ENCODE data around the gene VAV2.
A peak's percentile ranks its signal among the peaks of the same experiment; 100 is the strongest.
"Not testable (repeated sequence)": the region's sequence is repeated elsewhere in the genome, so short reads cannot be mapped to it uniquely, and the experiment has no call there.

Gene VAV2

DNA sequence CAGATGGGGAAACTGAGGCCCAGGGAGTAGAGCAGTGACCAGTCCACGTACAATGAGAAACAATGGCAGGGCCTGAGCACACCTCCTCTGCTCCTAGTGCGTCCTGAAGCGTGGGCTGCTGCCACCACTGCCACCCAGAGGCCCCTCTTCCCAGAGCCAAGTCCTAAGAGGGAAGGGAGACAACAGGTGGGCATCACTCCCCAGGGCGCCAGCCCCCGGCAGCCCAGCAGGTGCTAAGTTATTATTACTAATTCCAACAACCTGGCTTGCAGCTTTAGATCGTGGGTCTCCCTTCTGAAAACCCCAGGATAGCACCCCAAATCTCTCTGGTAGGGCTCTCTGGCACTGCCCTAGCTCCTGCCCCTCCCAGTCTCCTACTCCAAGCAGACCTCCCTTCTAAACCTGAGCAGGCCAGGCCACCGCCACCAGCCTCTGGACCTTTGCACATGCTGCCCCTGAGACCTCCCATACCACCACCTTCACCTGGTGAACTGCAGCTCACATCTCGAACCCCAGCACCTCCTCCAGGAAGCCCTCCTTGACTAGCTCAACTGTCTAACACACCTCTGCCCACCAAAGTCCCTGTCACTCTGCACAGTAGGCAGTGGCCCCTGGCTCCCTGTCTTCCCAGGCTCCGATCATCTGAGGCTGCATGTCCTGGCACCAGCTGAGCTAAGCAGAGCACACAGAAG is 65.8 kb downstream of the VAV2 start:
- peak overlapping the region; percentile 59 for H3K27ac Mint-ChIP-seq
- H3K9me3 Mint-ChIP-seq = no peaks in the 10 kb centered on the region
- H3K4me3 Mint-ChIP-seq = no peak overlapping the region
- peaks cover 9% of the 10 kb centered on the region for H3K4me1 Mint-ChIP-seq
- ATAC-seq (no peak), DNase-seq (ENCODE audit: low spot score in 2 of 2) (no peak)
- H3K36me3 Mint-ChIP-seq = no peaks in the 10 kb centered on the region

DNA sequence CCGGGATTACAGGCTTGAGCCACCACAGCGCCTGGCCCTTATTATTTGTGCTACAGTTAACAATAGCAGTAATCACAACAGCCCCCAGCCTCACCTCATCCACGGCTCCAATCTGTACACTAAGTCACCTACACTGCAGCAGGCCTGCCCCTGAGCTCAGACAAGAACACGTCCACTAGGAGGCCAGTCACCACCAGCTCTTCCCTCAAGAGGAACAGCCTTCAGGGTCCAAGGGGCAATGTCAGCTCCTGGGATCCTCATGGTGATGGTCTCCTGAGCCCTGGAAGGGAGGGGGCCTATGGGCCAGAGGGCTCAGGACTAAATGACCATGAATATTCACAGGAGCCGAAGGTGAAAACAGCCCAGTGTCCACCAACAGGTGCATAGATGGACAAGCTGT is 67.7 kb downstream of the VAV2 start:
- H3K4me1 Mint-ChIP-seq = peaks cover 9% of the 10 kb centered on the region
- ATAC-seq (no peak), DNase-seq (ENCODE audit: low spot score in 2 of 2) (no peak)
- H3K36me3 Mint-ChIP-seq = no peaks in the 10 kb centered on the region
- H3K9me3 Mint-ChIP-seq = no peaks in the 10 kb centered on the region
- H3K4me3 Mint-ChIP-seq = no peak overlapping the region
- no peak overlapping the region for H3K27ac Mint-ChIP-seq

DNA sequence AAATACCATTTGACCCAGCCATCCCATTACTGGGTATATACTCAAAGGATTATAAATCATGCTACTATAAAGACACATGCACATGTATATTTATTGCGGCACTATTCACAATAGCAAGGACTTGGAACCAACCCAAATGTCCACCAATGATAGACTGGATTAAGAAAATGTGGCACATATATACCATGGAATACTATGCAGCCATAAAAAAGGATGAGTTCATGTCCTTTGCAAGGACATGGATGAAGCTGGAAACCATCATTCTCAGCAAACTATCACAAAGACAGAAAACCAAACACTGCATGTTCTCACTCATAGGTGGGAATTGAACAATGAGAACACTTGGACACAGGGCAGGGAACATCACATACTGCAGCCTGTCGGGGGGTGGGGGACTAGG is 68.5 kb downstream of the VAV2 start:
- H3K27ac Mint-ChIP-seq; H3K4me3 Mint-ChIP-seq; ATAC-seq; H3K36me3 Mint-ChIP-seq; DNase-seq (ENCODE audit: low spot score in 2 of 2); H3K9me3 Mint-ChIP-seq: not testable (repeated sequence)
- H3K4me1 Mint-ChIP-seq = peaks cover 14% of the 10 kb centered on the region

DNA sequence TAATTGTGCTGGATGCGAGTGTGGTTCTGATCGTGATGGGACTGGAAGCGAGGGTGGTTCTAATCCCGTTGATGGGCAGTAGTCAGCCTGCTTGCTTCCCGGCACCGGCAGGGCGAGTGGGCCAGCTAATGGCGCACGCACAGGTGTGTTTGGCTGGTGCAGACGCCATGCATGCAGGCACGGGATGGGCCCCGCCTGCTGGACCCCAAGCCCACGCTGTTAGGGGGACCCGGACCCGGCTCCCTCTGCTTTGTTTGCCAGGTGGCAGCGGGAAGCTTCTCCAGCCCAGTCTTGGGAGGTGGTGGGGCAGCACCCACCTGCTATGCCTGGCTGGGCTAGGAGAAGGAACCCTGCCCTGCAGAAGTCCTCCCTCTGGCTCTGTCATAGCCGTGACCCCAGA is 70.3 kb downstream of the VAV2 start:
- no peak overlapping the region for H3K4me3 Mint-ChIP-seq
- no peak for ATAC-seq
- H3K9me3 Mint-ChIP-seq = no peaks in the 10 kb centered on the region
- H3K27ac Mint-ChIP-seq = no peak overlapping the region
- no peaks in the 10 kb centered on the region for H3K36me3 Mint-ChIP-seq
- no peak for DNase-seq (ENCODE audit: low spot score in 2 of 2)
- peaks cover 11% of the 10 kb centered on the region for H3K4me1 Mint-ChIP-seq

DNA sequence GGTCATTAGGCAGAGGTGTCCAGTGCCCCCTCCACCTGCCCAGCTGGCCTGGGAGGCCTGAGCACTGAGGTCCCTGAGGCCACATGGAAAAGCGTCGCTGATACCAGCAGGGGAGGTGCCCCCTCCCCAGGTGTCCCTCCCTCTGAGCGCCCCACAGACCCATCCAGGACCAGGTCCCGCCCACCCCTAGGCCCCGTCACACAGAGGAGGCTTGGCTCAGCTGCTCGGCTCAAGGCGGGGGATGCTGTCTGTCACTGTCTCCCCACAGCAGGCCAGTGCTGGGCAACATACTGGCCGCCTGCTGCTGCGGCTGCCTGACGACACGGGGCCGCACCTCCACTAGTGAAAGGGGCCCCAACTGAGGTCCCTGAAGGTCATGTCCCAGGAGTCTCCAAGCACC is 71.7 kb downstream of the VAV2 start:
- Mint-ChIP-seq H3K4me1 (peaks cover 12% of the 10 kb centered on the region), H3K27ac (no peak overlapping the region), H3K36me3 (no peaks in the 10 kb centered on the region), H3K9me3 (no peaks in the 10 kb centered on the region), H3K4me3 (no peak overlapping the region)
- ATAC-seq (no peak), DNase-seq (ENCODE audit: low spot score in 2 of 2) (no peak)

DNA sequence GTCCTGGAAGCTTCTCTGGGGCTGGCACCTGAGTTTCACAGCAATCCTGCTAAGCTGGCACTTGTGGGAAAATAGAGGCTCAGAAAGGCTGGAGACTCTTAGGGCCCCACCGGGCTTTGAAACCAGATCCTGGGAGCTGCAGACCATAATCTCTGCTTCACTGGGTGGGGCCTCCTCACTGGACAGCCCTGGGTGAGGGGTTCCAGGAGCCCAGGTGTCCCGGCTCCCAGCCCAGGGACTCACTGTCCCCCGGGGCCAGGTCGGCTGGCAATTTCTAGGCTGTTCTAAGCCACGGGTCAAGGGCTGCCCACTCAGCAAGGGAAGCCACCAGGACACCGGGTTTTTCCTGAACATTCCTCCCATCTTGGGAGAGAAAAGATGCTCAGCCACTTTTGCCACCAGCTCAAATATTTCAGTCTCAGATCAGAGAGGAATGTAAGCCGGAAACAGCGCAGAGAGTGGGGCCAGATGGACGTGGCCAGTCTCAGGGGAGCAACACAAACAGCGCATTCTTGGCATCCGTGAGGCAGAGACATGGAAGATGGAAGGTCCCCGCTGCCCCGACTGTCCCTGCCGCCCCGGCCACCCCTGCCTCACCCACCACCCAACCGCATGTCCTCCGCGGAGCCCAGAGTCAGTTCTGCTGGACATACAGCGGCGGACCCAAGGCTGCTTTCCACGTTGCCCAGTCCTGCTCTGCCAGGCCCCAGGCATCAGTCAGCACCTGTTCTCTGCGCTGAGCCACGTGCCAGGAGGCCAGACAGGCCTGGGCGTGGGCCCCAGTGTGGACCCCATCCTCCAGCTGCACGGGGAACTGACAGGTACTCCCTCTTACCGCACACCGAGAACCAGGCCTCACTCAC is 72.6 kb downstream of the VAV2 start:
- no peak overlapping the region for H3K27ac Mint-ChIP-seq
- ATAC-seq = no peak
- no peaks in the 10 kb centered on the region for H3K9me3 Mint-ChIP-seq
- no peaks in the 10 kb centered on the region for H3K36me3 Mint-ChIP-seq
- no peak for DNase-seq (ENCODE audit: low spot score in 2 of 2)
- peaks cover 13% of the 10 kb centered on the region for H3K4me1 Mint-ChIP-seq
- H3K4me3 Mint-ChIP-seq = no peak overlapping the region

DNA sequence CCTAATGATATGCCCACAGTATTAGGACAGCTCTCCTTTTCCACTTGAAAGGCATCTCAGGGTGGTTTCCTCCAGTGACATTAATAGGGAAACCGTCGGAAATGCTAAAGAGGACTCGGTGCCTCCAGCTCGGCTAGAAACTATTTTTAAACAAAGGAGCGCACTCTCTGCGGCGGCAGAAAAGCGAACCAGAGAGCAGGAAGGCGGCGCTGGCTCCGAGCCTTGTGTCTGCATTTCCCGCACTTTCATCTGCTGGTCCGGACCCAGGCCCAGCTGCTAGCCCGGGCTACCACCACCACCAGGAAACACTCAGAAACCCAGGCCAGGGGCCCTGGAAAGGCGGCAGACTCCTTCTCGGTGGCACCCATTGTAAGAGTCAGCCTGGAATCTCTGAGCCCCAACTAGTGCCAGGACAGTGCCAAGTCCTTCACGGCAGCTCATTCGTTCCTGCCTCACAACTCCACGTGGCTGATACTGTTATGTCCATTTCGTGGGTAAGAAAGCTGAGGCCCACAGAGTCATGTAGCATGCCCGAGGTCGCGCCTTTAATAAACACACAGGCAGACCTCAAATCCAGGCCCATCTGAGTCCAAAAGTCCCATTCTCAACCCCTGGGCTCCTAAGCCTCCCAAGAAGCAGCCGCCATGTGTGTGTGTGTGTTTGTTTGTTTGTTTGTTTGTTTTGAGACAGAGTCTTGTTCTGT is 73.9 kb downstream of the VAV2 start:
- no peak for DNase-seq (ENCODE audit: low spot score in 2 of 2)
- no peak for ATAC-seq
- Mint-ChIP-seq H3K4me1 (peaks cover 13% of the 10 kb centered on the region), H3K36me3 (no peaks in the 10 kb centered on the region), H3K27ac (no peak overlapping the region), H3K9me3 (no peaks in the 10 kb centered on the region), H3K4me3 (no peak overlapping the region)

DNA sequence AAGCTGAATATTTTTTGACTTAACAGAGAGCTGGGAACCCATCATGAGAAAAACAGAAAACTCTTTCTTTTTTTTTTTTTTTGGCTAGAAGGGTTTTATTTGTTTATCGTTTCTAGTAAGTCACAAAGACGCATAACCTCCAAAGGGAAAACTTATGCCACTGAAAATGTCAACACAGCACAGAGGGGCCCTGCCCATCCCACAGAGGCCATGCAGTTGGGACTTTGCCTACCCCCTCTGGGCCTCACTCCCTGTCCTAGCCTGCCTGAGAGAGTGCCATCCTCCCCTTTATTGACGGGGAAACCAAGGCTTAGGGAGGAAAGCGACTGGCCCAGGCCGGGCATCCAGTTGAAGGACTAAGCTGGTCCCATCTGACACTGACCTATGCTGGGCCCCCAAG is 74.7 kb downstream of the VAV2 start:
- peaks cover 13% of the 10 kb centered on the region for H3K4me1 Mint-ChIP-seq
- ATAC-seq = no peak
- no peaks in the 10 kb centered on the region for H3K36me3 Mint-ChIP-seq
- DNase-seq (ENCODE audit: low spot score in 2 of 2) = no peak
- no peak overlapping the region for H3K4me3 Mint-ChIP-seq
- H3K27ac Mint-ChIP-seq = no peak overlapping the region
- H3K9me3 Mint-ChIP-seq = no peaks in the 10 kb centered on the region

DNA sequence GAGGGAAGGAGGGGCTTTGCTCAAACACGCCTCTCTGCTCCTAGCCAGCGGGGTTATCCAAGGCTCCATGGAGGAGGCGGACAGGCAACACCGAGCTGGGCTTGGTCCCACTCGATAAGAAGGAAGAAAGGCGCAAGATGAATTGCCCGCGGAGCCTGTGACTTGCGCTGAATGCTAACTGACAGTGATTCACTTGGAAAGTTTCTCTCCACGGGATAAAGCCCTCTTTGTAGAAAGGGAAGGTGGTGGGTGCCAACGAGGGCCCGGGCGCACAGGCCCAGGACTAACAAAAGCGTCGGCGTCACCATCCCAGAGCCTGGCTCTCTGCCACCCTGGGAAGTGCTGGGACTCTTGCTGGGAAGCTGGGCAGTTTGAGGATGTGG is 76.0 kb downstream of the VAV2 start:
- H3K27ac Mint-ChIP-seq = no peak overlapping the region
- H3K4me1 Mint-ChIP-seq = peaks cover 13% of the 10 kb centered on the region
- H3K4me3 Mint-ChIP-seq = no peak overlapping the region
- H3K36me3 Mint-ChIP-seq = no peaks in the 10 kb centered on the region
- DNase-seq (ENCODE audit: low spot score in 2 of 2) (no peak), ATAC-seq (no peak)
- H3K9me3 Mint-ChIP-seq = no peaks in the 10 kb centered on the region

DNA sequence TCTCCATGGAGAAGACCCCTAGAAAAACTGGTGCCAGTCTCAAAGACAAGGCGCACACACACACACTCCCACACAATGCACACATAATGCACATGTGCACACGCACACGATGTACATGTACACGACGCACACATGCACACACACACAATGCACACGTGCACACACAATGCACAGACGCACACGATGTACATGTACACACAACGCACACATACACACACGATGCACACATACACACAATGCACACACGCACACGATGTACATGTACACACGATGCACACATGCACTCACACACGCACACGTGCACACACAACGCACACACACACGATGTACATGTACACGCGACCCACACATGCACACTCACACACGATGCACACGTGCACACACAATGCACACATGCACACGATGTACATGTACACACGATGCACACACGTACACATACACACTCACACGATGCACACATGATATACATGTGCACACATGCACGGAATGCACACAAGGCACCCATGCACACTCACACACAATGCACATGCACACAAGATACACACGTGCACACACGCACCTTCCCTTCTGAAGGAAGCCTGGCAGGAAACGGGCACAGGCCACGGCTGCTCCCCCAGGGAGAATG is 76.5 kb downstream of the VAV2 start:
- peaks cover 13% of the 10 kb centered on the region for H3K4me1 Mint-ChIP-seq
- H3K9me3 Mint-ChIP-seq = no peaks in the 10 kb centered on the region
- H3K27ac Mint-ChIP-seq = no peak overlapping the region
- DNase-seq (ENCODE audit: low spot score in 2 of 2) (no peak), ATAC-seq (no peak)
- H3K4me3 Mint-ChIP-seq = no peak overlapping the region
- H3K36me3 Mint-ChIP-seq = no peaks in the 10 kb centered on the region

DNA sequence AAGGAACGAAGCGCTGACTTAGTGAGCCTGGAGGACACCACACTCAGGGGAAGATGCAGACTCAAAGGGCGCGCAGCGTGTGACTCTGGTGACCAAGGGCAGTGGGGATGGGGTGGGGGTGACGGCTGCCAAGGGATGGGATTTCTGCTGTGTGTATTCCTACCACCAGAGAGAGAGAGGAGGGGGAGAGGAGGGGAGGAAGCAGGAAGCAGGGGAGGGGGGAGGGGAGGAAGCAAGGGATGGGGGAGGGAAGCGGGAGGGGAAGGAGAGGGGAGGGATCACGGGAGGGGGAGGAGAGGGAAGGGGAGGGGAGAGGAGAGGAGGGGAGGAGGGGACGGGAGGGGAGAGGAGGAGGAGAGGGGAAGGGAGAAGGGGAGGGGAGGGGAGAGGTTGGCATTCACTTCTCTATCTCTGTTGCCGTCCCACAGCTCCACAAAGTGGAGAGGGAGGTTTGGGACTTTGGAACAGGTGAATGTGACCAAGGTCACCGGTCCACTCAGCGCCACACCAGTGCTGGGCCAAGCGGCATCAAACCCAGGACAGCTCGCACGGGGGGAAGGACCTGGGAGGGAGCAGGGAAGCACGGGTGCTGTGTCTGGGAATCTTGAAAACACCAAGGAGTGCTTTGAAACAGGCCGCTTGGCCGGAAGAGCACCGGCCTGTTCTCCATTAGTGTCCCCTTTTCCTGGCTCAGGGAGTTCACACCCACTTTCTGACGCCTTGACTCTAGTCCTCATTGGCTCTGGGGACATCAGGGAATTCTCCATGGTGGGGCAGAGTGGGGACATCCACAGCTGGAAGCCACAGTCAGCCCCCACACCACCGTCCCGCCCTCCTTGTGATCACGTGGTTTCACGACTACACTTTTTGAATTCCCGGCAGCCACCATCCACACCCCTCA is 77.4 kb downstream of the VAV2 start:
- DNase-seq (ENCODE audit: low spot score in 2 of 2) (no peak), ATAC-seq (no peak)
- no peak overlapping the region for H3K27ac Mint-ChIP-seq
- H3K9me3 Mint-ChIP-seq = no peaks in the 10 kb centered on the region
- no peak overlapping the region for H3K4me3 Mint-ChIP-seq
- H3K36me3 Mint-ChIP-seq = no peaks in the 10 kb centered on the region
- peaks cover 13% of the 10 kb centered on the region for H3K4me1 Mint-ChIP-seq

DNA sequence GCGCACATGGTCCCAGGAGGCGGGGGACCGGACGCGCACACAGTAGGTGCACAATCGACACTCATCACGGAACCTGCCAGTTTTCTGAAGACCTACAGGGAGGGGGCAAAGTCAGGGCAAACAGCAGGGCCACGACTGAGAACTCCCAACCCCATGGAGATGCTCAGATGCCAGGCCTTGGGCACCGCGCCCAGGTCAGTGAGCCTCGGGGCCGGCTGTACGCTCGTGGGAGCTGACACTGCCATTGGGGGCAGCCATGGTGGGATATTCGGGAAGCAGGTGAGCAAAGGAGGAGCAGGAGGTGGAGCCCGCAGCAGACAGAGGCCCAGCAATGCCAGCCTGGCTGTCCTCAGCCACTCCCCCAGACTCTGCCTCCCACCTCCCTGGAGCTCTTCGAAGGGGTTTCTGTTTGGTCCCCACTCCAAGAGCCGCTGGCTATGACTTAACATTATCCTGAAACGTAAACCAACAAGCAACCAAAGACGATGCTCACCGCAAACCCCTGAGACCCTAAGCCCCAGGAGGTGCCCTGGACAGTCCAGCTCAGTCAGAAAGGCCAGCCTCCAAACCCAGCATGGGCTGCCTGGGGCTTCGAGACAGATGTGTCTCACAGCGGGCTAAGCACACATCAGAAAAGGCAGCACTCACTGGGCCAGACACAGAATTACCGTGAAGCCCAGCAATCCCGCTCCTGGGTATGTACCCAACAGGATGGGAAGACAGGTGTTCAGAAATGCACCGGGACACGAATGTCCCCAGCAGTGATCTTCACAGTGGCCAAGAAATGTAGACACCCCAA is 78.4 kb downstream of the VAV2 start:
- no peak for ATAC-seq
- Mint-ChIP-seq H3K27ac (no peak overlapping the region), H3K4me1 (peaks cover 8% of the 10 kb centered on the region), H3K36me3 (no peaks in the 10 kb centered on the region), H3K9me3 (no peaks in the 10 kb centered on the region), H3K4me3 (no peak overlapping the region)
- no peak for DNase-seq (ENCODE audit: low spot score in 2 of 2)

DNA sequence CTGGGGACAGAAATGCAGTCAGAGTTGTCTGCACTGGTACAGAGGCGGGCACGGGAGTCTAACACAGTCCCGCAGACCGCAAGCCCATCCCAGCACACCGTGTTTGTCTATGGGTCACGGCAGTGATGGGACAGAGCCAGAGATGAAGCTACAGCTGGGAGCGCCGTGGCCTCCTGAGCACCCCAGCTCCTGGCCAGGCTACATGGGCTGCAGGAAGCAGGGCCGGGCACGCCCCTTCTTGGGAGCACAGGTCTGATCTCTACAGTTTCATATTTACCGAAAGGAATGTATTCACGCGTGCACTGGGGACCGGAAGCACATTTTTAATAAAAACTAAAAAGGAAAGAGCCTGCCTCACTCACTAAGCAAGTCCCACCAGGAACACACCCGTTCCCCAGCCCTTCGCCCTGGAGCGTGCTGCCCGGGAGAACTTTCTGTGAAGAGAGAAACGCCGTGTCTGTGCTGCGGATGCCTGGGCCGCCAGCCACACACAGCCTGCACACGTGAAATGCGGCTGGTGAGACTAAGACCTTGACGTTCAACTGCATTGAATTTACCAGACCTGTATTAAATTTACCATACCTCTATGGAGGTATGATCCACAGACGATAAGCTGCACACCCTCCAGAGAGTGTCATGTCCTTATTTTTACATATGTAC is 81.1 kb downstream of the VAV2 start:
- no peaks in the 10 kb centered on the region for H3K36me3 Mint-ChIP-seq
- DNase-seq (ENCODE audit: low spot score in 2 of 2) (no peak), ATAC-seq (no peak)
- H3K4me3 Mint-ChIP-seq = no peak overlapping the region
- H3K4me1 Mint-ChIP-seq = peaks cover 6% of the 10 kb centered on the region
- no peak overlapping the region for H3K27ac Mint-ChIP-seq
- H3K9me3 Mint-ChIP-seq = no peaks in the 10 kb centered on the region
